GM18502 (cell line): Measurements from ENCODE around the gene PSAPL1.

Experiments
- ATAC-seq: cut with Tn5 transposase; IDR thresholded peaks from one replicate; pipeline ENCODE4 v1.9.1; 2021; ENCODE audit warnings: mild to moderate bottlenecking; ENCODE audit not compliant: unreplicated experiment, poor library complexity

Gene PSAPL1

DNA sequence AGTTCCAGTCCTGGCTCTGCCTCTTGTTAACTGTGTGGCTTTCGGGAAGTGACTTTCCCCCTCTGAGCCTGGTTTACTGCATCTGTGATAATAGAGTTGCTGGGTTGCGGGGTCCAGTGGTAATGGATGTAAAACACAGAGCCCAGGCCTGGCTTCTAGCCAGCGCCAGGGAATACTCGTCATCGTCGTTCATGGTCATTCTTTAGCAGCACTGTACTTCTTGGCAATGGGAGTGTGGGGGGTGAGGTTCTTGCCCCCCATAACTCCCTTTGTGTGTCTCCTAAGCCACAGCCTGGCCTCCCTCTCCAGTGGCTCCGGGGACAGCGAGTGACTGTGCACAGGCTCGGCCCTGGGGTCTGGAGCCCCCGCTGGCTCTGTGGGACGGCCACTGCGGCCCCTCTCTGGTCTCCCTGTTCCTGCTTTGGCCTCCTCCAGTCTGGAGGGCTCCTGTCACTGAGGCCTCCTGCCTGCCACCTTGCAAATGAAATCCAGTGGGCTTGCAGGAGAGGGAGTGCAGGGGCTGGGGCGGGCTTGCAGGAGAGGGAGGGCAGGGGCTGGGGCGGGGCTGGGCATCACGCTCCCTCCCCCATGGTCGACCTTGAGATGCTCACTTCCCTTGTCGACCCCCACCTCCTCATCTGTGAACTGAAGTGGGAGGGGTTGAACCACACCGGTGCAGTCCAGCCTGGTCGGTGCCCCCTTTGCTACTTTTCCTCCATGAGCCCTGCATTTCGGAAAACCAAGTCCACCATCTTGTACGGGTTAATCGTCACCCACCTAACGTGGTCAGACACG is 13.2 kb downstream of the PSAPL1 start:
- ATAC-seq: no peak

- ATAC-seq: no peak
These were observed 14.1 kb downstream of the PSAPL1 start for GRCh38 chr4:7420661-7421040.

- no peak for ATAC-seq
These were observed 14.6 kb downstream of the PSAPL1 start for GRCh38 chr4:7419961-7420660.

DNA sequence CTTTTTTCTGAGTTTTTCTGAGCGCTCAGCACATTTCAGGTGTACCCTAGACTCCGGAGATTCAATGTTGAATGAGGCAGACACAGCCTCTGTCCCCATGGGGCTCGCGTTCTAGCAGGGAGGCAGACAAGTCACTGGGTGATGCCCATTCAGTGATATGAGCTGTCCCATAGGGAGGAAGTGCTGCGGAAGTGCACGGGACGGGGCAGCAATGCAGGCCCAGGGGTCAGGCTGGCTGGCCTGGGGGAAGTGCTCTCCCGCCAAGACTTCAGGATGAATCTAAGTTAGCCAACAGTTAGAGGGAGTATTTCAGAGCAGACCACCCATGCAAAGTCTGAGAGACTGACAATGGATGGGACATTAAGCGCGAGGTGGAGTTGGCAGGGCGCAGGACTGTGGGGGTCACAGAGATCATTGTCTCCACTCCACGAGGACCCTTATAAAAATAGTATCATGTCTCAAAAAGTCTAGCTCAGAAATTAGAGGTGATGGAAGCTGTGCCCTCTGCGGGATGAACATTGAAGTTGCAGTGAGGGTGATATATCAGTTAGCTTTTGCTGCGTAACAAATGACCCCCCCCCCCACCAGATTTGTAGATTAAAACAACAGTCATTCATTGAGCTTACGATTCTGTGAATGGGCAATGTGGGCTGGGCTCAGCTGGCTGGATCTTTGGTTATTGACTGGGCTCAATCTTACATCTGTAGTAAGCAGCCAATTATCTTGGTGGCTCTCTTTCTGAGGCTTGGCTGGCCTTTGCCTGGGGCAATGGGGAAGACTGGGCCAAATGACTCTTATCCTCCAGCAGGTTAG is 16.4 kb downstream of the PSAPL1 start:
- ATAC-seq: no peak

DNA sequence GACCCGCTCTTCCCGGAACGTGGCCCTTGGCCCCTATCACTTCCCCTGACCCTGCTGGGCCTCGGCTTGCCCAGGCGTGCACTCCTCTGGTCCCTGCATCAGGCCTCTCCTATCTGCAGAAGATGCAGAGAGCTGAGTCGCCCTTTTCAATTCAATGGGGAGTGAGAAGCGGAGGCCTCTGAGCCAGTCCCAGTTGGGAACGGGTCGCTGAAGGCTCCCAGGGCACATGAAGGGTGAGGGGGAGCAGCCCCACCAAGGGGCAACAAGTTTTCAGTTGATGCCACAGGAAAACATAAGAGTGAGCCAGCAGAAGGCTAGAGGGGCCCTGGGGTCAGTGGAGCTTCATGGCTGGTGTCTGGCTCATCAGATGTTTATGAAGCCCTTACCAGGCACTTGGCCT is 17.1 kb downstream of the PSAPL1 start:
- no peak for ATAC-seq

GRCh38 chr4:7416745-7417432 is 17.8 kb downstream of the PSAPL1 start:
- ATAC-seq: no peak

- no peak for ATAC-seq
These were observed 18.6 kb downstream of the PSAPL1 start for GRCh38 chr4:7415927-7416686.

DNA sequence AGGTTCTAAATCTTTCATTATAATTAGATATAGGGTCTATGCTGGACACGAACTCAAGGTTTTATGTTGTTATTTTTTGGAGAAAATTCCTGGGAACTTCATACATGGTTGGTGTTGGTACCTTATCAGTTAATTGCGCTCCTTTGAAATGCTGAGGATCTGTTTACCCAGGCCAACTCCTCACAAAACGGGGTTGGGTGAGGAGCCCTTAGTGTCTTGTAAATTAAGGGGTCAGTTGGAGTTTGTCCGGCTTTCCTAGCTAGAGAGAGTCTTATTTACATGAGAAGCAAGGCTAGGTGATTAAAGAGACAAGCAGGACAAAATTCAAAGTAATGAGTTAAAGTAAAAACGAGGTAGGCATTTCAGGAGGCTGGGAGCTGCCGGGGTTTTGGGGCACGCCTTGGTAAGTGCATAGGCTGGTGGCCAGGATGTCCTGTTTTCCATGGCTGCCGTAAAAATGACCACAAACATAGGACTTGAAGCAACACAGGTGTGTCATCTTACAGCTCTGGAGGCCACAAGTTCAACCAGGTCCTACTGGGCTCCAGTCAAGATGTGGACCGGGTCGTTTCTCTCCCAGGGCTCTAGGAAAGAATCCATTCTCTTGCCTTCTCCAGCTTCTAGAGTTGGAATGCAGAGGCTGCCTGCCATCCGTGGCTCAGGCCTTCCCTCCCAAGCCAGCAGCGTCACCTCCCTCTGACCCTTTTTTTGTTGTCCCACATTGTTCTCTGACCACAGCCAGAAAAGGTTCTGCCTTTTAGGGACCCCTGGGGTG is 19.8 kb downstream of the PSAPL1 start:
- ATAC-seq: no peak

- no peak for ATAC-seq
These were observed 20.7 kb downstream of the PSAPL1 start for GRCh38 chr4:7414046-7414445.

- ATAC-seq: no peak
These were observed 22.2 kb downstream of the PSAPL1 start for GRCh38 chr4:7412554-7412912.

DNA sequence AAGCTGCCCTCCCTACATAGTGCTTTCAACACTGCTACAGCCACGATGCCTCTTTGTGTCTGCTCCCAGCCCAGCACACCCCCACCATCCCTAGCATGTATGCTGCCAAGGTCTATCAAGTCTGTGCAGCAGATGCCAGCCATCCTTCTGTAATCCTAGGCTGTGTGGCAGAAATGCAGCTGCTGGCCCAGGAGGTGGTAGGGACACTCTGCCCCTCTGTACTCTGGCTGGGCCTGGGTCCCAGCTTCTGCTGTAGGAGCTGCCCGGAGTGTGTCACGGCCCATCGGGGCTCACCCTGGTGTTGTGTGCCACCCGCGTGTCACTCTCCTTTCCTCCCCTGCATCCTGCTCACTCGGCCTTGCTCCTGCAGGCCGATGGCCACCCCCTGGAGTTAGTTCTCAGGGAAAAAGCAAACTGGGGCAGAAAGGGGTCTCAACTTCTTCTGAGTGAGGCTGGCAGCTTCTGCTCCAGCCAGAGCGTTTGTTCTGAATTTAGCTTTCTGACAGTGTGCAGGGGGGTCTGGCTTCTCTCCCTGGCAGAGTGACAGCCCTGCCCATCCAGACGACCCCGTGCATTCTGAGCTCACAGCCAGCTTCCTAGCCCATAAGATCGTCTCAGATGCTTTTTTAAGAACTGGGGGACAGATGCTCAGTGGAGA is 22.7 kb downstream of the PSAPL1 start:
- no peak for ATAC-seq

DNA sequence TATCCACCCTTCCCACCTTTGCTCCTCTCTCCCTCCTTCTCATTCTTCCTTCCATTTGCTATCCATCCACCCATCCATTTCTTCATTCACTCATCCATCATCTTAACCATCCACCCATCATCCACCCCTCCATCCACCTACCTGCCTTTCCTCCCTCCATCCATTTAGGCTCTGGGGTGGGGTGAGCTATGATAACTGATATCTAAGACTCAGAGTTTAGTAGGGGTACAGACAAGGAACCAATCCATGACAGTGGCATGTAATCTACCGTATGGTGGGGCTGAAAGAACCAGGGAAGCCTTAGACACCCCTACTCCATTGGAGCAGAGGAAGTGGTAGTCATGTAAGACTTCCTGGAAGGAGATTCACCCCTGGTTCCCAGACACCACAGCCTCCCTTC is 23.2 kb downstream of the PSAPL1 start:
- ATAC-seq: no peak

GRCh38 chr4:7410446-7410845 is 24.3 kb downstream of the PSAPL1 start:
- ATAC-seq: no peak

DNA sequence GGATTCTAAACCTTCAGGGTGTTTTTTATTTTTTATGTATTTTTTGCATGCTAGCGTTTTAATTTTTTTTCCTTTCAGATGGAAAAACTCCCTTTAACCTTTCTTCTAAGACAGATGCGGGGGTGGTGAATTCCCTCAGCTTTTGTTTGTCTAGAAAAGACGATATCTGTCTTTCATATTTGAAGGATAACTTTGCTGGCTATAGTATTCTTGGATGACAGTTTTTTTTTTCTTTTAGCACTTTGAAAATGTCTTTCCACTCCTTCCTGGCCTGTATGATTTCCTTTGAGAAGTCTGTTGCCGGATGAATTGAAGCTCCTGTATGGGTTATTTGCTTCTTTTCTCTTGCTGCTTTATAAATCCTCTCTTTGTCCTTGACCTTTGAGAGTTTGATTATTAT is 26.6 kb downstream of the PSAPL1 start:
- no peak for ATAC-seq

DNA sequence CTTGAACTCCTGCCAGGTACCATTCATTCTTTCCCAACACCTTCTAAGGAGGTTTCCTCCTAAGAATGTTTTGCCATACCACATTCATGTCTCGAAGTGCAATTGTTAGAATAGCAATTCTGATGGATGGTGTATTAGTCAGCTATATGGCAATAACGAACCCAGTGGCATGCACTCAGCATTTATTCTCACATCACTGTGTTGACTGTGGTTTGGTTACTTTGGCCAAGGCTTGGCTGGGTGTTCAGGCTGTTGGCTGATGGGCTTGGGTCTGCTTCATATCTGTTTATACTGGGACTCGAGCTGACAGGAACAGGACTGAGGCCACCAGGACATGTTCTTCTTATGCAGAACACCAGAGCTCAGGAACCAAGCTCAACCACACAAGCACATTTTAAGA is 31.7 kb downstream of the PSAPL1 start:
- ATAC-seq: no peak

- ATAC-seq: no peak
These were observed 32.2 kb downstream of the PSAPL1 start for GRCh38 chr4:7402526-7402925.

DNA sequence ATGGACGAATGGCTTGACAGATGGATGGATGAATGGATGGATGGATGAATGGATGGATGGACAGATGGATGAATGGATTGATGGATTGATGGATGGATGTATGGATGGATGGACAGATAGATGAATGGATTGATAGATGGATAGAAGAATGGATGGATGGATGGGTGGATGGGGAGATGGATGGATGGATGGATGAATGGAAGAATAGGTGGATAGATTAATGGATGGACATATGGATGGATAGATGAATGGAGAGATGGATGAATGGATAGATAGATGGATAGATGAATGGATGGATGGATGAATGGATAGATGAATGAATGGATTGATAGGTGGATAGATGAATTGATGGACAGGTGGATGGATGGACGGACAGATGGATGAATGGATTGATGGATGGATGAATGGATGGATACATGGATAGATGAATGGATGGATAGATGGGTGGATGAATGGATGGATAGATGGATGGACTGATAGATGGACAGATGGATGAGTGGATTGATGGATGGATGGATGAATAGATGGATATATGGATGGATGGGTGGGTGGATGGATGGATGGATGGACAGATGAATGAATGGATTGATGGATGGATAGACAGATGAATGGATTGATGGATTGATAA is 33.9 kb downstream of the PSAPL1 start:
- no peak for ATAC-seq
